DMS79 treated with DMSO at 0.1 percent for 48 hours (cell line): ENCODE measurements around the gene ADAM33.

ENCODE experiments used
- DNase-seq: peaks from one replicate; lab custom pipeline; 2025; lab: John Stamatoyannopoulos, UW

Gene ADAM33

GRCh38 chr20:3681931-3682781 lies at the start of gene ADAM33:
Gene ADAM33, minus strand, starts transcription at chr20:3682010. Its CDS starts 6 bp downstream, at chr20:3682004.
- no peak for DNase-seq

GRCh38 chr20:3730803-3731672 lies 49.2 kb upstream of the ADAM33 start:
- no peak for DNase-seq

GRCh38 chr20:3729811-3730540 lies 48.2 kb upstream of the ADAM33 start:
- no peak for DNase-seq

- DNase-seq: no peak
These were observed 47.6 kb upstream of the ADAM33 start for GRCh38 chr20:3729378-3729777.

GRCh38 chr20:3728876-3729275 lies 47.1 kb upstream of the ADAM33 start:
- DNase-seq: no peak

- DNase-seq: no peak
These were observed 46.5 kb upstream of the ADAM33 start for GRCh38 chr20:3728354-3728753.

GRCh38 chr20:3727401-3728021 lies 45.7 kb upstream of the ADAM33 start:
- DNase-seq: no peak

- no peak for DNase-seq
These were observed 42.5 kb upstream of the ADAM33 start for GRCh38 chr20:3724356-3724755.

GRCh38 chr20:3723284-3723683 lies 41.5 kb upstream of the ADAM33 start:
- no peak for DNase-seq

- DNase-seq: no peak
These were observed 40.1 kb upstream of the ADAM33 start for GRCh38 chr20:3721912-3722311.

GRCh38 chr20:3720626-3721025 lies 38.8 kb upstream of the ADAM33 start:
- no peak for DNase-seq

- no peak for DNase-seq
These were observed 38.3 kb upstream of the ADAM33 start for GRCh38 chr20:3720068-3720467.

GRCh38 chr20:3719046-3719445 lies 37.2 kb upstream of the ADAM33 start:
- DNase-seq: no peak

- DNase-seq: no peak
These were observed 34.5 kb upstream of the ADAM33 start for GRCh38 chr20:3716195-3716834.

- no peak for DNase-seq
These were observed 32.3 kb upstream of the ADAM33 start for GRCh38 chr20:3714092-3714491.

GRCh38 chr20:3712279-3712873 lies 30.6 kb upstream of the ADAM33 start, which contains the start of gene SIGLEC1:
Gene SIGLEC1, minus strand, starts transcription at chr20:3712600. Its CDS starts 5,472 bp downstream, at chr20:3707128.
- DNase-seq: no peak

- no peak for DNase-seq
These were observed 29.7 kb upstream of the ADAM33 start for GRCh38 chr20:3711484-3711941.

- peak; percentile 16 for DNase-seq
These were observed 29.1 kb upstream of the ADAM33 start for GRCh38 chr20:3710703-3711483.

- no peak for DNase-seq
These were observed 28.2 kb upstream of the ADAM33 start for GRCh38 chr20:3710011-3710466.

GRCh38 chr20:3707508-3707899 lies 25.7 kb upstream of the ADAM33 start:
- no peak for DNase-seq
